Activated T-cell treated with anti-CD3 and anti-CD28 coated beads for 24 hours (primary cell): ENCODE results near the gene FIGN.

Experiments used
- DNase-seq: peaks from one replicate; pipeline ENCODE4 v3.0.0-alpha.2; 2020; ENCODE audit warnings: low read depth

Gene FIGN

DNA sequence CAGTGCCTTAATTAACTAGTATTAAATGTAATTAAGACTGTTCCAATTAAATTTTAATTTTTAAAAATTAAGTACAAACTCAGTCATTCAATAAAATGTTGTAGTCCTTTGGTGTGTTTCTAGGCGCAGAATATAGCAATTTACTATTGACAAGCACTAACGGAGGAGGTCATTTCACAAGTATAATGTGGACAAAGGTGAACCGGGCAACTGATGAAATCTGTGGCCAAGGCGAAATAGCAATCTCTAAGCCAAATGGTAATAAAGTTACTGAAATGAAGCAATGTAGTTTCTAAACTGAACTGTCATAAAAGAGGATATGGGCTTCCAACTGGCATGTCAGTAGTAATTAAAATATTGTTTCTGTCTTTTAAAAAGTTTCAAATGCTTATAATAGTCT is 27.5 kb downstream of the FIGN start:
- no peak for DNase-seq

DNA sequence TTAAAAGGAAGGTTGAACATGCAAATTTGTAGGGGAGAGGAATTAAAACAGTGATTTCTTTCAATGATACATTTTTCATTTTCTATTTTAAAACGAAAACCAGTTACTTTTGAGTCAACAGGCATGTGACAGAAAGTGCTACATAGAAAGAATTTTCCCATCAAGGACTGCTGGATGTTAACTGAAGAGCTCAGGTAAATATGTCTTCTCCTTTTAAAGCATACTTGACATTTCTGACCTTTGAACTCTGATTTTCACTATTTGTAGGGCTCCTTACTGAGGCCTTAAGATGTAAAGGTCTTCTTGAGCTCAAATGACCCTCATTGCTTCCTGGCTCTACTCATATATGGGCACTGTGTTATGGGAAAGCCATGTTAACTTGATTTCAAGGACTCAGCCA is 32.4 kb downstream of the FIGN start:
- no peak for DNase-seq

DNA sequence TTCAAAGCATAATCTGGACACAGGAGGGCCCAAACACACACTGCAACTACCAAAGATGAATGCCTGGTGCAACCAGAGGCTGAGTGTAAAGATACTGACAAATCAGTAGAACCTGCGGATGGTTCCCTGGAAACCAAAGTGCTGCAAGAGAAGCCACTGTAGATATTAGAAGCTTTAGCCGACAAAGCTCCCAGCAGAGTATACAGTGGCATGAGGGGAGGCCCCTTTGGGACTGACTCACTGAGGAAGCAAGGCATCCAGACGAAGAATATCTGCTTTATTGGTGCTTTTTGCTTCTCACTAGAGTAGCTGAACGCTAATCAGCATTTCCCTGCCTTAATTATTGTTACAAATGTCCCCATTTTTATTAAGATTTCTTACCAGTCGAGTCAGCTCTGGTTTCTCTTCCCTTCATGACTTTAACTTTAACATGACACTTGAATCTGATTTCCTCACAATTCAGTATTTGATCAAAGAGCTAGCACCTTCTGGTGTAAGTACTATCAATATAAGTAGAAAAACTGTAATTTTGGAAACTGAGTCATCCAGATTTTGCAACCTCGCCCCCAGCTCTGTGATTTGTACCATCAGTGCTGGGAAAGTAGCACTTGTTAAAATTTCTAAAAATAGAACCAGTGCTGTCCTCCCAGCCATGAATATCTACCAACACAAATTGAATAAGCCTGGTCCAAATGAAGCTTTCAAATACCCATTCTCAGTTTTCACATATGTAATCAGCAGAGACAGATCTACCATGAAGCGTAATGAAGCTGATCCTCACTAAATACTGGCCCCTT is 34.2 kb downstream of the FIGN start:
- no peak for DNase-seq

DNA sequence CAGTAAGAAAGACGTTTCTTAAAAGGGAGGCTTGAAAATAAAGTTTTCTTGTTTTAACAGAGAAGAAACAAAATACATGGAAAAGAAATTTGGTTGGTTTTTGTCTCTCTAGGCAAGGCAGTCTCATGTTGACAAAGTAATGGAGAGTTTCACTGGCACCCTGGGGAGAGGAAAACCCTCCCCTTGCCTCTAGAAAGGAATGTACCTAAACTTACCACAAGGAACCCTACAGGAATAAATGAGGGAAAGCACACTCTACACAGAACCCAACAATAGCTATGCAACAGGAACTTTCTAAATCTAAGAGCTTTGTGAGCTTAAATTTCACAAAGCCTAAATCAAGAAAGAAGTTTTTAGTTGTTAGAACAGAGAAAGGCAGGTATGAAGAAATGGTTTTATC is 37.0 kb downstream of the FIGN start:
- no peak for DNase-seq

GRCh38 chr2:163697846-163698637 is 37.8 kb downstream of the FIGN start:
- DNase-seq = no peak

DNA sequence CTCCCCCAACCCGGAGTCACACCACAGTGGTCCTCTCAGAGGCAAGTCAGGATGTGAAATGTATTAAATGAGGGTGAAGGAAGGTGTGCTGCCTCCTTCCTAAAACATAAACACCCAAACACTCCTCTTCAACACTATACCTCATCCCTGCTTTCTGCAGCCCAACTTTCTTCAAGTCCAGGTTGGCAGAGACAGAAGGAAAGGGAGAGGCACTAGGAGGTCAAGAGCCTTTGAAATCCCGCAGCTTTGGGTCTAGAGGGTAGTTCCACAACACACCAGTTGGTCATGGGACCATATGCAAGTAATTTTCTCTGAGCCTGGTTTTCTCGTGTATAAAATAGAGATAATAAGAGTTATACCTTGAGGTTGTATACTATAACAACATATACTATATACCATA is 38.4 kb downstream of the FIGN start:
- no peak for DNase-seq

- no peak for DNase-seq
Measured at GRCh38 chr2:163693484-163693883, 42.3 kb downstream of the FIGN start.

DNA sequence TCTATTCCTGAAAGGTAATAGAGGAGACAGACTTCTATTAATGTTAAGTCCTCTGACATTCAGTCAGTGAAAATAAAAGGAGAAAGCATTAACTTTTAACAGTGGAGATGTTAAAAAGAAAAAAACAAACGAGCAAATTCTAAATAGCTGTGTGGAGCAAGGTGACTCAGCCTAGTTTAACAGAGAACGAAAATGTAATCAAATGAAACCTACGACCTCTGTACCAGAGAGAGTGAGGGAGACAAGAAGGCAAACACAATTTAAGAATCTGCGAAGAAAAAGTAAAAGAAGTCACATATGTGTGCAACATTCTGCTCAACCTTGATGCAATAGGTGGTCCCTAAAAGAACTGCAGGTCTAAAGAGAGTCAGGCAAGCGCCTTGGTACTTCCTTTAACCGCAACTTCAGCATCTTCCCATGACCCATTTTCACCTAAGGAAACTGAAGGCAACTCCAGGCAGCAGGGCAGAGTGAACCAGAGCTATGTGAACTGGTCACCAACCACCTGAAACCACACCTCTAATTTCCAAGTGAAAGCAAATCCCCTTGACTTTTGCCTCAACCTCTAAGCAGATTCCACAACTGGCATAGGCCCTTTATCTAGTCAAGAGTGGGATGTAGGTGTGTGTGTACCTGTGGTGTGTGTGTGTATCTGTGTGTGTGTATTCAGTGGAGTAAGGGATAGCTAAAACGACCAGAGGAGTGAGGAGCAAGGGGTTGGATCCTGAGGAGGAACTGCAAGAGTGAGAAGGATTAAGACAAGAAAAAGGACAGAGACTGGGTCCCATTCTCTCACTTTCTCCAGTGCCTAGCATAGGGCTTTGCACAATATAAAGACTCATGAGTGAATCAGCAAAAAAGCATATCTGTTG is 43.0 kb downstream of the FIGN start:
- no peak for DNase-seq

- no peak for DNase-seq
Measured at GRCh38 chr2:163692081-163692480, 43.7 kb downstream of the FIGN start.

- DNase-seq = no peak
Measured at GRCh38 chr2:163690896-163691295, 44.9 kb downstream of the FIGN start.

- DNase-seq = no peak
Measured at GRCh38 chr2:163687217-163687616, 48.6 kb downstream of the FIGN start.

DNA sequence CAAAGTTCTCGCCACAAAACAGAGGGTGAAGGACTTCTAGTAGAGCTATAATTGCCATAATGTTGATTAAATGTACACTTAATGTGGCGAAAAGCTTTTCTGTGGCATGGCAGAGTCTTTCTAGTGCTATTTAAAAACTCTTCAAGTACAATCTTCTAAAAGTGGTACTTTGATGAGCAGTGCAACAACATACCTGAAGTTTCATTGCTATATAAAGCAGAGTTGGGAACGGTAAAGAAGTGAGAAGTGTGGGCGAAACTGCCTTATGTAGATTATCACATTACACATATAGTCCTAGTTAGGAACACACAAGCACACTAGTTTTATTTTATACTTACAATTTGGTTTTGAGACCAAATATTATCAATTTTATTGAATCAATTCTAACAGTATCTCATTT is 49.5 kb downstream of the FIGN start:
- DNase-seq = no peak

GRCh38 chr2:163682695-163683094 is 53.1 kb downstream of the FIGN start:
- DNase-seq = no peak

GRCh38 chr2:163681745-163682144 is 54.1 kb downstream of the FIGN start:
- no peak for DNase-seq

DNA sequence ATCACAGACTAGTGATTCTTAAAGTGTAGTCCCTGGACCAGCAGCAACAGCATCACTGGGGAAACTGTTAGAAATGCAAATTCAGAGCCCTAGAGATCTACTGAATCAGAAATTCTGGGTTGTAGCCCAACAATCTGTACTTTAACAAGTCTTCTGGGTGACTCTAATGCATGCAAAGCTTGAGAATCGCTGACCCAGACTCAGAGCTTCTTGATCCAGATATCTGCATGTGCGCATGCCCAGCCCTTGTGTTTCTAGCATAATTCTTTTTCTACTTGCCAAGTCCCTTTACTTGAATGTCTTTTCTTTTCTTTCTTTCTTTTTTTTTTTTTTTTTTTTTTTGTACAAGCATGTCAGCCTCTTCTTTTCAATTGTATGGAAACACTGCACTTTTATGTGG is 60.4 kb downstream of the FIGN start:
- no peak for DNase-seq

- DNase-seq = no peak
Measured at GRCh38 chr2:163673522-163673921, 62.3 kb downstream of the FIGN start.

- DNase-seq = no peak
Measured at GRCh38 chr2:163670929-163671328, 64.9 kb downstream of the FIGN start.

DNA sequence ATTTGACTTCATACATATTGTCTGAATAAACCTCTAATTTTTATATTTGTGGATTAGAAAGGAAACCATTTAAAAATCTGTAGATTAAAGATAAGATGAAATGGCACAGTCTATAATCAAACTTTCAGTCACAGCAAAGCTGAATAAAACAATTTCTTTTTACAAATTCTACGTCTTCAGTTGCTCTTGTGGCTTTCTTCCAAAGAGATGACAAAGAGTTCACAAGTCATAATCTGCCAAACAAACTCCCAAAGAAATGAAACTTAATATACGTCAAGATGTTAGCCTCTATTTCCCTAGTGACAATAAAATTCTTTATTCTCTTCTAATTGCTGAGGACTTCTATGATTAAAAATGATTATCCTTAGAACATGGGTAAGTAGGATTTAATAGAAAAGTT is 66.3 kb downstream of the FIGN start:
- DNase-seq = no peak

- no peak for DNase-seq
Measured at GRCh38 chr2:163667064-163667887, 68.5 kb downstream of the FIGN start.

DNA sequence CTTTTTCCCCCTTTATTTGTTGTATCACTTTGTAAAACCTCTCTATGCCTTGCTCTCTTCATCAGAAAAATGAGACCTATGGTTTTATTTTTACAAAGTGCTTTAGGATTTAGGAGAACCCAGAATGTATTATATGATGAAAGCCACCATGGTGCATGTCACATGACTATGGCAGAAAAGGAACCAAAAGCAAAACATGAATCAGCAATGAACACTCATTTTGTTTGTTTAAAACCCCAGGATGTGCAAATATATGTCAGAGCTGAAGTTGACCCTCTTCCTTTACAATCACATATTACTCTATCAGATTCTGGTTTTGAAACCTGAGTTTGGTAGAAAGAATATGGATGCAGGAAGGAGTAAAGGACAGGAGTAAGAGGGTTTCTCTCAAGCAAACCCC is 70.0 kb downstream of the FIGN start:
- DNase-seq = no peak

DNA sequence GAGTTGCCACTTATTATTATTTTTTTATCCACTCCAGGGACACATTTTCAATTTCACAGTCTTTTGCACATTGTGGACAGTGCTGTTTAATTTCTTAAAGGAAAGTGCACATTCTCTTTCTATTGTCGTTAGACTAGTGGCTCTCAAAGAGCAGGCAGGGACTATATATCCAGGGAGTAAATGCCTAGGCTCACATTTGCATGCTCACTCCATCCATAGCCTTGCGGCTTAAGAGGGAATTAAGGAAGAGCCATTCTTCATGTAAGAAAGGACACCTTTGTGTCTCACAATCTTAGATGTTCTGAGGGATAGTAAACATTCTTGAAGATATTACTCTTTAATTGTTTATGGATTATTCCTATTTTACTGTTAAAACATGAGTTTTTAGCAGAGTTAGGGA is 70.8 kb downstream of the FIGN start:
- DNase-seq = no peak

DNA sequence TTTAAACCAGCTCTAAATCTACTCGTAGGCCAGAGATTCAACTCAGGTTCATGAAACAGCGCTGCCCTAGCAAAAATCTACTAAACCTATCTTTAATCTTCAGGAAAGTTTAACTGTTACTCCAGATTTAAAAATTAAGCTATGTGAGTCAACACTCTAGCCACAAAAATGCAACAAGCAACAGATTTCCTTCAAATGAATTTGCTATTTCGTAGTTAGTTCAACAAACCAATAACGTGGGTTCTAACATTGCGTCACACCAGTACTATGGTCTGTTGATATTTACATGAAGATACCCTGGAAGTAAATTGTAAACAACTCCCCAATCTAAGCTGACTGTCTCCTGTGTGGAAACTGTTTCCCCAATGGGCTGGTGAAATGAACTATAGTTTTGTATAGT is 71.2 kb downstream of the FIGN start:
- no peak for DNase-seq
